Stimulated activated CD8-positive, alpha-beta memory T cell treated with anti-CD3 and anti-CD28 coated beads, Interleukin-7, amount 100 ng/mL, for 4 hours (primary cell): ENCODE data around the gene SYNGR2.

Source experiments
- DNase-seq, 2 donors: peaks; one replicate each; pipeline ENCODE4 v3.0.0-alpha.2; 2020; ENCODE audit warnings: low read depth in 2 of 2

SYNGR2 gene

DNA sequence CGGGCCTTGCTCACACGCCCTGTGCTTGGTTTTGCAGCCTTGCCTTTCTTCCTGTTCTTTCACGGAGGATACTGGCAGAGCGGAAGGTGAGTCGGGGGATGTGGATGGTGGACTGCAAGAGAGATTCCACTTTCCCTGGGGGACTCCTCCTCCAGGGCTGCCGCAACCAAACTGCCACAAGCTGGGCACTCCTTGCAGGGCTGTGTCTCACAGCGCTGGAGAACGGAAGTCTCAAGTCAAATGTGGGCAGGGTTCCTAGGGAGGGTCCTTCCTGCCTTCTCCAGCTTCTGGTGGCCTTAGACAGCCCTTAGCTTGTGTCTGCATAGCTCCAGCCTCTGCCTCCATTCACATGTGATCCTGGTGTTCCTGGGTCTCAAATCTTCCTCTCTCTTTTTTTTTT is 34.3 kb downstream of the SYNGR2 start:
- DNase-seq = no peak

DNA sequence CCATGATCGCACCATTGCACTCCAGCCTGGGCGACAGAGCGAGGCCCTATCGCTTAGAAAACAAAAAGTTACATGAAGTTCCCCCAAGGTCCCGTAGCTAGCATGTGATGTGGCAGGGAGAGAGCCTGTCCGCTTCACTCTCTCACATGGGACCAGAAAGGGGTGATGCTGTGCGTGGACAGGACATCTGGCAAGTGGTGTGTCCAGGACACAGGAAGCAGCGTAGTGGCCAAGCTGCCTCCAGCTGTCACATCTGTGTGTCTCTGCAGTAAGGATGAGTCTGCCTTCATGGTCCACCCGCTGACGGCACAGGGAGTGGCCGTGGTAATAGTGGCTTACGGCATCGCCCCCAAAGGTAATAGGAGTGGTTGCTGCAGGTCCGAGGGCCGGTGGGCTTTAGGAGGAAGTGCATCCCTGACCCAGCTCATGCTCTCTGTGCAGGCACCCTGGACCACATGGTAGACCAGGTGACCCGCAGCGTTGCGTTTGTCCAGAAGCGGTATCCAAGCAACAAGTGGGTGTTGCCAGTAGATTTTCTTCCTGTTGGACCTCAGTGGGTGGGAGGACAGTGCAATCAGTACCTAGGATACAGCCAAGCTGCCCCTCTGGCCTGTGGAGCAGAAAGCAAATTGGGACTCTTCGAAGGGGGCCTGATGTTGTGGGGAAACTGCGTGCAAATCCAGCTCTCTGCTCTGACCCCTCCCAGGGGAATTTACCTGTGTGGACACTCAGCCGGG is 36.2 kb downstream of the SYNGR2 start:
- DNase-seq = no peak

DNA sequence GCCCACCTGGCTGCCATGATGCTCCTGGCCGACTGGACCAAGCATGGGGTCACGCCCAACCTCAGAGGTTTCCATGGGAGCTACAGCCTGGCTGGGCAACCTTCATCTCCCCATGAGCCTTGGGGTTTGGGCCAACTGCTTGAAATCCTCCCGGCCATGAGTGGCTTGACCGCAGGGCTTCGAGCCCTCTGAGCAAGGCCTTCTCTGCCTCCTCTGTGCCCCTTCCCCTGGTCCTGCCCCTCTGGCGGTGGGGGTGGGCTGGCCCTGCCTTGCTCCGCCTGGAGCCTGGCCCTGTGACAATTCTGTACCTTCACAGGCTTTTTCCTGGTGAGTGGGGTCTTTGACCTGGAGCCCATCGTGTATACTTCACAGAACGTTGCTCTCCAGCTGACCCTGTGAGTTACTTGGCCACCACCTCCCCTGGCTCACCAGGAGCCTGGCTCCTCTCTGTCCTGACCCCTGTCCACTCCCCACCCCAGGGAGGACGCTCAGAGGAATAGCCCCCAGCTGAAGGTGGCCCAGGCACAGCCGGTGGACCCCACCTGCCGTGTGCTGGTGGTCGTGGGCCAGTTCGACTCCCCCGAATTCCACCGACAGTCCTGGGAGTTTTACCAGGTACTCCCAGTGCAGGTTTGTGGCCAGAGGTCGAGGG is 36.9 kb downstream of the SYNGR2 start:
- DNase-seq = no peak

DNA sequence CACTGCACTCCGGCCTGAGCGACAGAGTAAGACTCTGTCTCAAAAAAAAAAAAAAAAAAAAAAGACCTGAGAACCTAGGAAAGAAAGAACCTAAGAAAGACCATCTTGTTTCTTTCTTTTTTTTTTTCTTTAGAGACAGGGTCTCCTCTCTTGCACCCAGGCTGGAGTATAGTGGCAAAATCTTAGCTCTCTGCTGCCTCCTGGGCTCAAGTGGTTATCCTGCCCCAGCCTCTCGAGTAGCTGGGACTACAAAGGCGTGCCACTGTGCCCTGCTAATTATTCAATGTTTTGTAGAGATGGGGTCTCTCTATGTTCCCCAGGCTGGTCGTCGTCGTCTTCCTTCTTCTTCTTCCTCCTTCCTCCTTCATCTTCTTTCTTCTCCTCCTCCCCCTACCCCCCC is 37.9 kb downstream of the SYNGR2 start:
- no peak for DNase-seq

DNA sequence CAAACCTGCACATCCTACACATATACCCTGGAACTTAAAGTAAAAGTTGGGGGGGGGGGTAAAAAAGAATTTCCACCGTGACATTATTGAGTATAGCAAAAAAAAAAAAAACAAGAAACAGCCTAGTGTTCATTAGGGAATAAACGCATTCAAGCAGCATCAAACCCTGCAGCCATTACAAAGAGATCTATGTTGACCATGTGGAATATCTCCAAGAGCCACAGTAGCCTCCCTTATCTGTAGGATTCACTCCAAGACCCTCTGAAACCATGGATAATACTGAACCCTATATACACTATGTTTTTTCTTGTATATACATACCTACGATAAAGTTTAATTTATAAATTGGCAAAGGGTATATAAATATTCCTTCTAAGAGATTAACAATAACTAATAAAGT is 40.1 kb downstream of the SYNGR2 start:
- DNase-seq = no peak

DNA sequence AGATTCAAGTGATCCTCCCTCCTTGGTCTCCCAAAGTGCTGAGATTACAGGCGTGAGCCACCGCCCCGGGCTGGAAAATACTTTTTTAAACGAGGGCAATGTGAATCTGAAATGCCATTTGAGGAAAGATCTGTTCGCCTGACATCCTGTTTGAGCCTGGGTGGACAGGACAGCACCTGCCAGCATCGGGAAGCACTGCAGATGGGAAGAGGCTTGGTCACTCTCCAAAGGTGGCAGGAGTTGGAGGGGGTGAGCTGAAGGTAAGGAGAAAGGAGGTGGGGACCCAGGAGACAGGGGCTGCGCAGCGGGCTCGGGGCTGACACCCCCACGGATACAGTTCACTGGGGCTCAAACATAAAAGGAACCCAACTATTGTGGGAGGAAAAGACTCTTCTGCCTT is 41.7 kb downstream of the SYNGR2 start:
- DNase-seq = no peak

DNA sequence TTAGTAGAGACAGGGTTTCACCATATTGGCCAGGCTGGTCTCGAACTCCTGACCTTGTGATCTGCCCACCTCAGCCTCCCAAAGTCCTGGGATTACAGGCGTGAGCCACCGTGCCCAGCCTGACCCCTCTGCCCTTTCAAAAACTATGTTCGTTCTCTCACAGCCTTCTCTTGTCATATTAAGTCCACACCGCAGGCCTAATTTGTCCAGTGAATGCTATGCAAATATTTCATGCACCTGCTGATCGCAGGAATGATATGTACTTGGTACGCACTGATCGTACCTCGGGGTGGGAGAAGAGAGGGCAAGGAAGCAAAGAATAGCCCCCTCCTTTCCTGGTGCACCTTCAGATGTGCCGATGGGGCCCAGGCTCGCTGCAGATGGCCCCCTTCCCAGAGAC is 42.7 kb downstream of the SYNGR2 start:
- no peak for DNase-seq

DNA sequence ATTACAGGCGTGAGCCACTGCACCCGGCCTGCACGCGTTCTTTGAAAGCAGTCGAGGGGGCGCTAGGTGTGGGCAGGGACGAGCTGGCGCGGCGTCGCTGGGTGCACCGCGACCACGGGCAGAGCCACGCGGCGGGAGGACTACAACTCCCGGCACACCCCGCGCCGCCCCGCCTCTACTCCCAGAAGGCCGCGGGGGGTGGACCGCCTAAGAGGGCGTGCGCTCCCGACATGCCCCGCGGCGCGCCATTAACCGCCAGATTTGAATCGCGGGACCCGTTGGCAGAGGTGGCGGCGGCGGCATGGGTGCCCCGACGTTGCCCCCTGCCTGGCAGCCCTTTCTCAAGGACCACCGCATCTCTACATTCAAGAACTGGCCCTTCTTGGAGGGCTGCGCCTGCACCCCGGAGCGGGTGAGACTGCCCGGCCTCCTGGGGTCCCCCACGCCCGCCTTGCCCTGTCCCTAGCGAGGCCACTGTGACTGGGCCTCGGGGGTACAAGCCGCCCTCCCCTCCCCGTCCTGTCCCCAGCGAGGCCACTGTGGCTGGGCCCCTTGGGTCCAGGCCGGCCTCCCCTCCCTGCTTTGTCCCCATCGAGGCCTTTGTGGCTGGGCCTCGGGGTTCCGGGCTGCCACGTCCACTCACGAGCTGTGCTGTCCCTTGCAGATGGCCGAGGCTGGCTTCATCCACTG is 45.8 kb downstream of the SYNGR2 start, which contains the start of gene BIRC5:
Gene BIRC5 (plus strand): TSS at position 238 of the 690 bp plus-strand sequence. CDS start 64 bp downstream, at position 302.
- DNase-seq = peak; percentile 78 to 85

DNA sequence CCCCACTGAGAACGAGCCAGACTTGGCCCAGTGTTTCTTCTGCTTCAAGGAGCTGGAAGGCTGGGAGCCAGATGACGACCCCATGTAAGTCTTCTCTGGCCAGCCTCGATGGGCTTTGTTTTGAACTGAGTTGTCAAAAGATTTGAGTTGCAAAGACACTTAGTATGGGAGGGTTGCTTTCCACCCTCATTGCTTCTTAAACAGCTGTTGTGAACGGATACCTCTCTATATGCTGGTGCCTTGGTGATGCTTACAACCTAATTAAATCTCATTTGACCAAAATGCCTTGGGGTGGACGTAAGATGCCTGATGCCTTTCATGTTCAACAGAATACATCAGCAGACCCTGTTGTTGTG is 46.3 kb downstream of the SYNGR2 start:
- no peak for DNase-seq

DNA sequence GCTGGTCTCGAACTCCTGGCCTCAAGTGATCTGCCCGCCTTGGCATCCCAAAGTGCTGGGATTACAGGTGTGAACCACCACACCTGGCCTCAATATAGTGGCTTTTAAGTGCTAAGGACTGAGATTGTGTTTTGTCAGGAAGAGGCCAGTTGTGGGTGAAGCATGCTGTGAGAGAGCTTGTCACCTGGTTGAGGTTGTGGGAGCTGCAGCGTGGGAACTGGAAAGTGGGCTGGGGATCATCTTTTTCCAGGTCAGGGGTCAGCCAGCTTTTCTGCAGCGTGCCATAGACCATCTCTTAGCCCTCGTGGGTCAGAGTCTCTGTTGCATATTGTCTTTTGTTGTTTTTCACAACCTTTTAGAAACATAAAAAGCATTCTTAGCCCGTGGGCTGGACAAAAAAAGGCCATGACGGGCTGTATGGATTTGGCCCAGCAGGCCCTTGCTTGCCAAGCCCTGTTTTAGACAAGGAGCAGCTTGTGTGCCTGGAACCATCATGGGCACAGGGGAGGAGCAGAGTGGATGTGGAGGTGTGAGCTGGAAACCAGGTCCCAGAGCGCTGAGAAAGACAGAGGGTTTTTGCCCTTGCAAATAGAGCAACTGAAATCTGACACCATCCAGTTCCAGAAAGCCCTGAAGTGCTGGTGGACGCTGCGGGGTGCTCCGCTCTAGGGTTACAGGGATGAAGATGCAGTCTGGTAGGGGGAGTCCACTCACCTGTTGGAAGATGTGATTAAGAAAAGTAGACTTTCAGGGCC is 51.2 kb downstream of the SYNGR2 start:
- DNase-seq = no peak
